GM10248 (cell line): ENCODE data around the gene CREB3.

Experiments used
- CTCF ChIA-PET: fragments of 300-600 bp; sonication (Branson Sonifier 250); formaldehyde crosslinking; extraction: SDS; loops from one replicate; lab custom pipeline; 2021; ENCODE audit warnings: antibody characterized with exemption; lab: Yijun Ruan, JAX
- POLR2A ChIA-PET: fragments of 350-650 bp; sonication (Branson Sonifier 250); formaldehyde crosslinking; extraction: SDS; loops from one replicate; lab custom pipeline; 2020; ENCODE audit warnings: antibody characterized with exemption; lab: Yijun Ruan, JAX
- DNase-seq: peaks from one replicate; pipeline ENCODE4 v3.0.0; 2012; ENCODE audit errors: extremely low spot score
- CTCF ChIP-seq: IDR thresholded peaks from 2 replicates; pipeline ENCODE4 v1.5.1; 2012; ENCODE audit warnings: mild to moderate bottlenecking, low read depth; ENCODE audit errors: extremely low read depth, missing control alignments, control extremely low read depth

Gene CREB3

GRCh38 chr9:35726931-35727330 is 5.5 kb upstream of the CREB3 start:
- ChIA-PET POLR2A (interaction anchor here (1.1 to 1.7 kb wide), 2 partner anchors 11 to 31 kb away, joined by 3 to 4 read pairs; no protein-coding TSS in a partner anchor), CTCF (interaction anchor here (0.7 to 11.0 kb wide), 15 partner anchors 9 to 173 kb away, joined by 3 to 134 read pairs (median 8); partner anchors contain the start of genes CCDC107, GBA2, HINT2 and RGP1)
- DNase-seq, result no peak
- TF ChIP-seq CTCF, result peak; percentile 39

- ChIA-PET CTCF (interaction anchor here (0.7 to 11.0 kb wide), 25 partner anchors 9 to 174 kb away, joined by 3 to 134 read pairs (median 5); partner anchors contain the start of genes CCDC107, GBA2, HINT2 and RGP1), POLR2A (interaction anchor here (0.6 to 1.5 kb wide), 2 partner anchors 18 to 38 kb away, joined by 3 read pairs; partner anchors contain the start of gene TPM2)
- TF ChIP-seq CTCF, result no peak
- DNase-seq, result no peak
These were observed 4.8 kb upstream of the CREB3 start for GRCh38 chr9:35727676-35728040.

GRCh38 chr9:35728041-35728971 is 4.2 kb upstream of the CREB3 start:
- POLR2A ChIA-PET, result interaction anchor here (0.6 to 1.5 kb wide), 4 partner anchors 18 to 614 kb away, joined by 3 to 5 read pairs (median 4); partner anchors contain the start of genes GBA2, RGP1 and TPM2
- TF ChIP-seq CTCF, result no peak
- peak; percentile 73 for DNase-seq
- CTCF ChIA-PET, result interaction anchor here (0.6 to 11.0 kb wide), 28 partner anchors 8 to 128 kb away, joined by 3 to 134 read pairs (median 5); partner anchors contain the start of genes CCDC107, GBA2, HINT2 and RGP1

GRCh38 chr9:35729101-35729500 is 3.4 kb upstream of the CREB3 start:
- ChIA-PET POLR2A (interaction anchor here (1.3 kb wide), 1 partner anchor 20 kb away, joined by 4 read pairs; the partner anchor contains the start of genes GBA2 and RGP1), CTCF (interaction anchor here (0.6 to 11.0 kb wide), 18 partner anchors 13 to 129 kb away, joined by 3 to 134 read pairs (median 8); partner anchors contain the start of genes GBA2, RGP1 and TPM2)
- DNase-seq, result no peak
- no peak for TF ChIP-seq CTCF

GRCh38 chr9:35729700-35730485 is 2.6 kb upstream of the CREB3 start:
- peak; percentile 17 for TF ChIP-seq CTCF
- POLR2A ChIA-PET, result interaction anchor here (0.5 to 2.5 kb wide), 6 partner anchors 9 to 69 kb away, joined by 3 to 20 read pairs (median 4); partner anchors contain the start of genes GBA2 and RGP1
- CTCF ChIA-PET, result interaction anchor here (0.7 to 11.0 kb wide), 16 partner anchors 9 to 130 kb away, joined by 3 to 134 read pairs (median 10); partner anchors contain the start of genes GBA2, RGP1, TESK1 and TPM2
- DNase-seq, result no peak
